Erythroblast (primary cell): ENCODE measurements around the gene MXRA7.

Experiments
- GATA1 ChIP-seq: IDR thresholded peaks from 2 replicates; pipeline ENCODE4 v1.6.1; 2011; ENCODE audit warnings: low read depth, mild to moderate bottlenecking, control low read depth, low read length, moderate library complexity
- POLR2A ChIP-seq: IDR thresholded peaks from 2 replicates; pipeline ENCODE4 v1.6.1; 2011; ENCODE audit warnings: mild to moderate bottlenecking, low read length

DNA sequence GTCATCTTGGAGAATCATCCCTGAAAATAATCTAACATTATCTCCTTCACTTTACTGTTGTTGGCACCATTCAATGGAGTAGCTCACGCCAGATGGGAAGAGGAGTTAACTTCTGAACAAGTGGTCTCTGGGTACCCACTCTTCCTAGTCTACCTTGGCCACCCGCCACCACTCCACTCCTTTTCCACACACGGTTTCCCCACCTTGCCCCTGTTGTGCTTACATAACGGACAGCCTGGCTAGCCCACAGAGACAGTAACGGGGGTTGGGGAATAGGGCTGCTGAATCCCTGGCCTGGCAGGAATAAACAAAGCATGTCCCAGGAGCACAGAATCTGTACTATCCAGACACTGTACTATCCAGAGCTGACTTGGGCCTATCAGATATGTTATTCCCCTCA lies 3.6 kb upstream of the MXRA7 start:
- TF ChIP-seq POLR2A = no peak
- no peak for TF ChIP-seq GATA1
